Measurements from ENCODE around the gene ERAP2.

The ERAP2 gene

DNA sequence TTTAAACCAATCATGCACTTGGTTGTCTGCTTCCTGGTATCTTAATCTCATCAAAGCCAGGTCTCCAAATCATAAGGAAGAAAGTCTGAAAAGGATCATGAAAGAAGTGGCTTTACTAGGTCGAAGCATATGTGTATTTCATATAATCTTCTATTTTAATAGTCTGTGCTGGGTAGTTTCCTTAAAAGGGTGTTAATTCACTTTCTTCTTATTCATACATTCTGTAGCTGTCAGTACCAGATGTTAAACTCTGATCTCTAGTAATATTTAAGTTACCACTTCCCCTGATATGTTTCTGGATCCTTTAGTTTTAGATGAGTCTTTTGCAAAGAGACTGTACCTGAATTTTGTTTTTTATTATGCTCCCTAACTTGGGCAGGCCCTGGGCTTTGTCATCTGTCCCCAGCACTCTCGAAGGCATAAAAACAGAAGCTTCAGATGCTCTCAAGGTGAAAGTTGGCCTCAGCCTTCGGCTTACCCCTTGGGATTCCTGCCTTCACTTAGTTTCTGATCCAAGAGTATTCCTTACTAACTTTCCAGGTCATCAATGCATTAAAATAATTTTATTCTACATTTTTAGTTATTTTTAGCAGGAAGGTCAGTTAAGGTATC is 44.5 kb downstream of the ERAP2 start:
- H3K27ac ChIP-seq (ENCODE audit: poor library complexity, severe bottlenecking) = no peak overlapping the region

DNA sequence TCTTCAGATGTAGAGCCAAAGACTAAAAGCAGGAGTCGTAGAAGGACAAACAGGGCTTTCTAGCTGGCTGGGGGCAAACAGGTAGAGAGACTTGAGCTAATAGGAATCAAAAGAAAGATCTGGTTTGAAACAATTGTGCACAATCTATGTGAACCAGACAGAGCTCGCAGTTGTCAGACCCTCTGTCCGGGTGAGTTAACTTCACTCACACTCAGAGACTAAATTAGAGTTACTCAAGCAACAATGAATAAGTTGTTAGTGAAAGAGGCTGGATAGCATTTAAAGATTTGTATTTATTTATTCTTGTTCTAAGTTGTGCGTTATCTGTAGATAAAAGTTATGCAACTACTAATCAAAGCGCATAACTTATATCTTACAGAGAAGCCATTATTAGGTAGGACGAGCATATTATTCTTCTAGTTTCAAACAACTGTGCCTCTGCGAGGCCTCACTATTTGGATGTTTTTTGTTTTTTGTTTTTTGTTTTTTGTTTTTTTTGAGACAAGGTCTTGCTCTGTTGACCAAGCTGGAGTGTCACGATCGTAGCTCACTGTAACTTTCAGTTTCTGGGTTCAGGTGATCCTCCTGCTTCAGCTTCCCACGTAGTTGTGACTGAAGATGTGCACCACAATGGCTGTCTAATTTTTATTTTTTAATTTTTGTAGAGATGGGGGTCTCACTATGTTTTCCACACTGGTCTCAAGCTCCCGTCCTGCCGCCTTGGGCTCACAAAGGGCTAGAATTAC is 46.4 kb downstream of the ERAP2 start:
- H3K4me3 ChIP-seq (ENCODE audit: severe bottlenecking) = no peak overlapping the region
- no peaks in the 10 kb centered on the region for H3K9me3 ChIP-seq (ENCODE audit: severe bottlenecking)
- no peak for TF ChIP-seq CTCF (IDR thresholded peaks at IDR 0.05; ENCODE audit: poor library complexity, severe bottlenecking)
- no peak for ATAC-seq (ENCODE audit: low read depth)
- no peaks in the 10 kb centered on the region for H3K36me3 ChIP-seq (ENCODE audit: low read depth)
- DNase-seq (ENCODE audit: low spot score) = no peak
- no peaks in the 10 kb centered on the region for H3K27me3 ChIP-seq (ENCODE audit: insufficient read depth, poor library complexity, severe bottlenecking)
- peaks cover 11% of the 10 kb centered on the region for H3K4me1 ChIP-seq (ENCODE audit: insufficient read depth, poor library complexity, severe bottlenecking)
- no peak overlapping the region for H3K27ac ChIP-seq (ENCODE audit: poor library complexity, severe bottlenecking)

More for the DNA sequence above, 44.5 kb downstream of the ERAP2 start:
- Histone ChIP-seq H3K27me3 (ENCODE audit: insufficient read depth, poor library complexity, severe bottlenecking) (no peaks in the 10 kb centered on the region), H3K4me1 (ENCODE audit: insufficient read depth, poor library complexity, severe bottlenecking) (peaks cover 11% of the 10 kb centered on the region), H3K36me3 (ENCODE audit: low read depth) (peaks cover under 1% of the 10 kb centered on the region; the same call in 1 of the 2 replicates), H3K9me3 (ENCODE audit: severe bottlenecking) (no peaks in the 10 kb centered on the region), H3K4me3 (ENCODE audit: severe bottlenecking) (no peak overlapping the region)
- ATAC-seq (ENCODE audit: low read depth) (no peak), DNase-seq (ENCODE audit: low spot score) (no peak)
- no peak for TF ChIP-seq CTCF (IDR thresholded peaks at IDR 0.05; ENCODE audit: poor library complexity, severe bottlenecking)

DNA sequence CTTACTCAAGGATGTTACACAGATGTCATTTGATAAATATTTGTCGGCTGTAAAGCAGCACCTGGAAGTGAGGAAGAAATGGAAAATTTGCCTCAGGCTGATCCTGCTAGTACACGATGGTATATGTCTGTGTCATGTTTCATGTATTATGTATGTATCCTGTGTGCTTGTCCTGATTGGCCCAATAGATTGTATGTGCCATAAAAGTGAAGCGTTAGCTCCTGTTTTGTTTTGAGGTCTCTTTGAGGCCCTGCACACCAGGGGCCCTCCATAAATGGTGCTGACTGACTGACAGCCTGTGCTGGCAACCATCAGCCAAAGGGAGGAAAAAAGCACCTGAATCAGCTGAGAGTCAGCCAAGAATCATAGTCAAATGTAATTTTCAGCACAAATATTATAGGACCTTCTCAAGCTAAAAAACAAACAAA is 47.7 kb downstream of the ERAP2 start:
- TF ChIP-seq CTCF (IDR thresholded peaks at IDR 0.05; ENCODE audit: poor library complexity, severe bottlenecking) = no peak
- Histone ChIP-seq H3K9me3 (ENCODE audit: severe bottlenecking) (no peaks in the 10 kb centered on the region), H3K27me3 (ENCODE audit: insufficient read depth, poor library complexity, severe bottlenecking) (no peaks in the 10 kb centered on the region), H3K27ac (ENCODE audit: poor library complexity, severe bottlenecking) (no peak overlapping the region), H3K4me3 (ENCODE audit: severe bottlenecking) (no peak overlapping the region), H3K4me1 (ENCODE audit: insufficient read depth, poor library complexity, severe bottlenecking) (peaks cover 11% of the 10 kb centered on the region), H3K36me3 (ENCODE audit: low read depth) (no peaks in the 10 kb centered on the region)
- ATAC-seq (ENCODE audit: low read depth) = peak; percentile 75
- no peak for DNase-seq (ENCODE audit: low spot score)

GRCh38 chr5:96926276-96926675 is 50.0 kb downstream of the ERAP2 start:
- H3K4me1 ChIP-seq (ENCODE audit: insufficient read depth, poor library complexity, severe bottlenecking) = peaks cover 9% of the 10 kb centered on the region
- no peaks in the 10 kb centered on the region for H3K9me3 ChIP-seq (ENCODE audit: severe bottlenecking)
- no peaks in the 10 kb centered on the region for H3K36me3 ChIP-seq (ENCODE audit: low read depth)
- TF ChIP-seq CTCF (IDR thresholded peaks at IDR 0.05; ENCODE audit: poor library complexity, severe bottlenecking) = no peak
- DNase-seq (ENCODE audit: low spot score) (no peak), ATAC-seq (ENCODE audit: low read depth) (no peak)
- H3K27ac ChIP-seq (ENCODE audit: poor library complexity, severe bottlenecking) = no peak overlapping the region
- no peaks in the 10 kb centered on the region for H3K27me3 ChIP-seq (ENCODE audit: insufficient read depth, poor library complexity, severe bottlenecking)
- no peak overlapping the region for H3K4me3 ChIP-seq (ENCODE audit: severe bottlenecking)

- Histone ChIP-seq H3K27me3 (ENCODE audit: insufficient read depth, poor library complexity, severe bottlenecking) (no peaks in the 10 kb centered on the region), H3K36me3 (ENCODE audit: low read depth) (no peaks in the 10 kb centered on the region), H3K9me3 (ENCODE audit: severe bottlenecking) (no peaks in the 10 kb centered on the region), H3K4me1 (ENCODE audit: insufficient read depth, poor library complexity, severe bottlenecking) (peaks cover 4% of the 10 kb centered on the region), H3K27ac (ENCODE audit: poor library complexity, severe bottlenecking) (no peak overlapping the region), H3K4me3 (ENCODE audit: severe bottlenecking) (no peak overlapping the region)
- DNase-seq (ENCODE audit: low spot score) (no peak), ATAC-seq (ENCODE audit: low read depth) (no peak)
- TF ChIP-seq CTCF (IDR thresholded peaks at IDR 0.05; ENCODE audit: poor library complexity, severe bottlenecking) = no peak
These were observed 50.7 kb downstream of the ERAP2 start for GRCh38 chr5:96927008-96927407.

Measured in RWPE2 (cell line).